Subcutaneous abdominal adipose tissue (tissue), 5 donors: Measurements from ENCODE around the gene HPS3.
A peak's percentile ranks its signal among the peaks of the same experiment; 100 is the strongest.
"Not testable (repeated sequence)": the region's sequence is repeated elsewhere in the genome, so short reads cannot be mapped to it uniquely, and the experiment has no call there.

Experiments
- H3K27ac ChIP-seq: one replicate; pipeline ENCODE4 v1.7.0; 2013; ENCODE audit warnings: low read depth, mild to moderate bottlenecking, inconsistent platforms, low read length, moderate library complexity
- H3K27me3 ChIP-seq, 5 donors: one replicate each; pipeline ENCODE4 v1.7.0; 2013; ENCODE audit warnings: low read length in 5 of 5, inconsistent platforms in 1 of 5; ENCODE audit not compliant: control insufficient read depth in 5 of 5, insufficient read depth in 4 of 5
- H3K36me3 ChIP-seq, 5 donors: one replicate each; pipeline ENCODE4 v1.7.0; 2013; ENCODE audit warnings: low read length in 5 of 5; ENCODE audit not compliant: control insufficient read depth in 5 of 5, insufficient read depth in 5 of 5
- H3K4me1 ChIP-seq, 5 donors: one replicate each; pipeline ENCODE4 v1.7.0; 2013; ENCODE audit warnings: low read length in 5 of 5, mild to moderate bottlenecking in 3 of 5, moderate library complexity in 1 of 5; ENCODE audit not compliant: control insufficient read depth in 5 of 5, insufficient read depth in 5 of 5
- H3K4me3 ChIP-seq, 5 donors: one replicate each; pipeline ENCODE4 v1.7.0; 2013; ENCODE audit warnings: low read length in 5 of 5, low read depth in 1 of 5
- H3K9ac ChIP-seq, 5 donors: one replicate each; pipeline ENCODE4 v1.7.0; 2013; ENCODE audit warnings: low read length in 5 of 5, mild to moderate bottlenecking in 4 of 5, moderate library complexity in 3 of 5
- H3K9me3 ChIP-seq, 5 donors: one replicate each; pipeline ENCODE4 v1.7.0; 2013; ENCODE audit warnings: low read length in 5 of 5; ENCODE audit not compliant: control insufficient read depth in 5 of 5
- donor health status: healthy.
- donor health status: healthy.
- donor health status: healthy.
- donor health status: healthy.
- donor health status: healthy.

Gene HPS3

GRCh38 chr3:149179220-149179619 is 49.8 kb downstream of the HPS3 start:
- peaks cover 4 to 22% (median 18%) of the 10 kb centered on the region in 5 donors for H3K4me1 ChIP-seq
- H3K36me3 ChIP-seq, result peaks cover 0 to 18% (median 6%) of the 10 kb centered on the region in 5 donors
- H3K9me3 ChIP-seq, result peaks cover 0 to 6% (median 0%) of the 10 kb centered on the region in 5 donors
- no peaks in the 10 kb centered on the region for H3K27me3 ChIP-seq
- no peak overlapping the region for H3K9ac ChIP-seq
- no peak overlapping the region for H3K4me3 ChIP-seq
- peak overlapping the region; percentile 69 for H3K27ac ChIP-seq

- no peak overlapping the region for H3K4me3 ChIP-seq
- peak overlapping the region; percentile 69 for H3K27ac ChIP-seq
- H3K9me3 ChIP-seq, result peaks cover 0 to 6% (median 0%) of the 10 kb centered on the region in 5 donors
- peak overlapping the region in 1 of 5 donors; percentile 51 for H3K9ac ChIP-seq
- H3K36me3 ChIP-seq, result peaks cover 0 to 18% (median 6%) of the 10 kb centered on the region in 5 donors
- H3K4me1 ChIP-seq, result peaks cover 4 to 22% (median 18%) of the 10 kb centered on the region in 5 donors
- H3K27me3 ChIP-seq, result no peaks in the 10 kb centered on the region
Observed at GRCh38 chr3:149180057-149180573, 50.7 kb downstream of the HPS3 start.

GRCh38 chr3:149181182-149181581 is 51.7 kb downstream of the HPS3 start:
- Histone ChIP-seq H3K27me3 (no peaks in the 10 kb centered on the region), H3K27ac (no peak overlapping the region), H3K9ac (no peak overlapping the region), H3K4me1 (peaks cover 4 to 22% (median 18%) of the 10 kb centered on the region in 5 donors), H3K9me3 (peaks cover 0 to 6% (median 0%) of the 10 kb centered on the region in 5 donors), H3K36me3 (peaks cover 0 to 10% (median 6%) of the 10 kb centered on the region in 5 donors), H3K4me3 (no peak overlapping the region)

DNA sequence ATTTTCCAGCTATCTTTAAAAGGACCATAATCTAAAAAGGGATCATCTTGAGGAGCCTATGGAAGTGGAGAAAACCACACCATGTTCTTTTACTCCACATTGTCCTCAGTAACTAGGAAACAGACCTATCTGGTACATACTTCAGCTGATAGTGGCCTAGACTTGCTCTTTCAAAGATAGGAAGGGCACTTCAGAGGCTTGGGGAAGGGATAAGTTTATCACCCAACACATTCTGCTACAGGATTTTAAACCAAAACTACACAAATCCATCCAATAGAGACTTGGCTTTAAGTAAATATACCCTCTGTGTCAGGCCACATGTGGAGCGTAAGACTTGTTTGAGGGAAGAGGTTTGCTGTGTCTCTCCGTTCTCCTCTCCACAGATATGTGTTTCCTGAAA is 56.8 kb downstream of the HPS3 start:
- H3K4me3 ChIP-seq, result no peak overlapping the region
- no peaks in the 10 kb centered on the region for H3K36me3 ChIP-seq
- H3K9ac ChIP-seq, result no peak overlapping the region
- H3K9me3 ChIP-seq, result no peaks in the 10 kb centered on the region
- no peak overlapping the region for H3K27ac ChIP-seq
- no peaks in the 10 kb centered on the region for H3K4me1 ChIP-seq
- H3K27me3 ChIP-seq, result no peaks in the 10 kb centered on the region

DNA sequence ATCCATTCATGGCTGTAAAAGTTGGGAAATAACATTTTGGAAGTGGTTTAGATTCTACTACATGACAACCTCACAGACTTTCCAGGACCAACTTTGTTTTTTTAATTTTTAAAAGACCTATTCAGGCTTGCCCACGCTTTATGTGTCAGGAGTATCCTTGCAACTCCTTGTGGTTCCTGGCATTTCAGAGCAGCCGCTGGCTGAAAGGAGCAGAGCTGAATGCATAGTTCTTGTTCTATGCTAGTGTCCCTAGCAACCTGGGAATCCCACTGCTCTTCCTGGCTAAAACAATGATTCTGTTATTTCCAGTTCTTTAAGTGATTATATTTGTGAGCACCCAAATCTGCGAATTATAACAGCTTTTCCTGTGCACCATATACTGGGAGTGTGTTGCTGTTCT is 57.3 kb downstream of the HPS3 start:
- Histone ChIP-seq H3K9me3 (no peaks in the 10 kb centered on the region), H3K27me3 (no peaks in the 10 kb centered on the region), H3K9ac (no peak overlapping the region), H3K36me3 (no peaks in the 10 kb centered on the region), H3K4me1 (no peaks in the 10 kb centered on the region), H3K27ac (no peak overlapping the region), H3K4me3 (no peak overlapping the region)

GRCh38 chr3:149188494-149188893 is 59.1 kb downstream of the HPS3 start:
- H3K27ac ChIP-seq, result no peak overlapping the region
- H3K9ac ChIP-seq, result no peak overlapping the region
- H3K9me3 ChIP-seq, result no peaks in the 10 kb centered on the region
- no peaks in the 10 kb centered on the region for H3K27me3 ChIP-seq
- H3K36me3 ChIP-seq, result no peaks in the 10 kb centered on the region
- H3K4me1 ChIP-seq, result no peaks in the 10 kb centered on the region
- H3K4me3 ChIP-seq, result no peak overlapping the region

GRCh38 chr3:149195221-149195620 is 65.8 kb downstream of the HPS3 start:
- H3K27me3 ChIP-seq, result no peaks in the 10 kb centered on the region
- no peak overlapping the region for H3K9ac ChIP-seq
- no peak overlapping the region for H3K4me3 ChIP-seq
- no peaks in the 10 kb centered on the region for H3K36me3 ChIP-seq
- no peaks in the 10 kb centered on the region for H3K9me3 ChIP-seq
- no peak overlapping the region for H3K27ac ChIP-seq
- H3K4me1 ChIP-seq, result peaks cover 0 to 5% (median 0%) of the 10 kb centered on the region in 5 donors

GRCh38 chr3:149196805-149197592 is 67.6 kb downstream of the HPS3 start:
- not testable (repeated sequence) for H3K9me3 ChIP-seq, H3K4me1 ChIP-seq, H3K9ac ChIP-seq, H3K27ac ChIP-seq, H3K27me3 ChIP-seq, H3K36me3 ChIP-seq
- peak overlapping the region in 2 of 5 donors; percentile 36 to 63 for H3K4me3 ChIP-seq

DNA sequence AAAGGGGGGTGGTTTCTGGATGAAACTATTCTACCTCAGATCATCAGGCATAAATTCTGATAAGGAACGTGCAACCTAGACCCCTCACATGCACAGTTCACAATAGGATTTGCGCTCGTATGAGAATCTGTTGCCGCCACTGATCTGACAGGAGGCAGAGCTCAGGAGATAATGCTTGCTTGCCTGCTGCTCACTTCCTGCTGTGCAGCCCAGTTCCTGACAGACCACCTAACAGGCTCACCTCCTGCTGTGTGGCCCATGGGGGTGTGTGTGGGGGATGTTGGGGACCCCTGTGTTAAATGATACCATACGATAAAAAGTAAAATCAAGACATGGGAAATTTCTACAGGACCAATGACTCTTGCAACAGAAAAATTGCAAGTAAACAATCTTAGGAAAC is 68.2 kb downstream of the HPS3 start:
- Histone ChIP-seq H3K36me3 (no peaks in the 10 kb centered on the region), H3K4me1 (peaks cover 0 to 5% (median 0%) of the 10 kb centered on the region in 5 donors), H3K27ac (no peak overlapping the region), H3K9ac (no peak overlapping the region), H3K4me3 (peak overlapping the region in 4 of 5 donors; percentile 12 to 63 (median 30)), H3K9me3 (no peaks in the 10 kb centered on the region), H3K27me3 (no peaks in the 10 kb centered on the region)

DNA sequence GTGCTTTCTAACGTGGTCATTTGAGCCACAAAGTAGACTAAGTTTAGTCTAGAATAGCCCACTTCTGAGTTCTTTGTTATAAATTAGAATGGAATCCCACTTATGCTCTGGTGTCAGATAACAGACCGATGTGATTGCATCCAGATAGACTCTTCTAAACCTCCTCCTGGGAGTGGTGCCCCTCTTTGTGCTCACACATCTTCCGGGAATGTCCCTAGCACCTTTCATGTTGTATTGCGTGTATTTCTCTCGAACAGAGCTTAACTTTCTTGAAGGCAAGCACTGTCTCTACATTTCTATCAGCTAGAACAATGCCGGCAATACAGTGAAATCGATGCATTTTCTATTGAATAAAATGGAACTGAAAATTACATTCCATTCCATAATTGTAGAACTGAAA is 69.2 kb downstream of the HPS3 start:
- Histone ChIP-seq H3K27me3 (no peaks in the 10 kb centered on the region), H3K9ac (no peak overlapping the region), H3K4me3 (no peak overlapping the region), H3K9me3 (no peaks in the 10 kb centered on the region), H3K36me3 (no peaks in the 10 kb centered on the region), H3K4me1 (peaks cover 0 to 5% (median 0%) of the 10 kb centered on the region in 5 donors), H3K27ac (no peak overlapping the region)
